Endothelial cell of umbilical vein (primary cell): ENCODE measurements around the gene AP5M1.

ENCODE experiments used
- JUN ChIP-seq: IDR thresholded peaks from 2 replicates; pipeline ENCODE4 v1.6.1; 2011; ENCODE audit warnings: borderline replicate concordance, low read depth; ENCODE audit not compliant: insufficient read length, insufficient read depth
- POLR2A ChIP-seq: IDR thresholded peaks from 2 replicates; pipeline ENCODE4 v1.6.1; 2012; ENCODE audit warnings: low read depth, mild to moderate bottlenecking, control low read depth, low read length
- POLR2AphosphoS5 ChIP-seq: IDR thresholded peaks from 2 replicates; pipeline ENCODE4 v1.6.1; 2012; ENCODE audit warnings: low read depth, mild to moderate bottlenecking, control low read depth, low read length, moderate library complexity; ENCODE audit not compliant: insufficient read depth
- TF ChIP-seq, protein P1 (sequence below), 2 donors: IDR thresholded peaks; 1 replicate in 1 of 2; 2 replicates in 1 of 2; pipeline ENCODE4 v1.5.1; 2011; ENCODE audit warnings: low read length in 2 of 2, mild to moderate bottlenecking in 2 of 2, moderate library complexity in 2 of 2, control low read depth in 1 of 2, inconsistent platforms in 1 of 2, low read depth in 1 of 2; ENCODE audit not compliant: insufficient read depth in 1 of 2; ENCODE audit errors: extremely low read depth in 1 of 2

DNA sequence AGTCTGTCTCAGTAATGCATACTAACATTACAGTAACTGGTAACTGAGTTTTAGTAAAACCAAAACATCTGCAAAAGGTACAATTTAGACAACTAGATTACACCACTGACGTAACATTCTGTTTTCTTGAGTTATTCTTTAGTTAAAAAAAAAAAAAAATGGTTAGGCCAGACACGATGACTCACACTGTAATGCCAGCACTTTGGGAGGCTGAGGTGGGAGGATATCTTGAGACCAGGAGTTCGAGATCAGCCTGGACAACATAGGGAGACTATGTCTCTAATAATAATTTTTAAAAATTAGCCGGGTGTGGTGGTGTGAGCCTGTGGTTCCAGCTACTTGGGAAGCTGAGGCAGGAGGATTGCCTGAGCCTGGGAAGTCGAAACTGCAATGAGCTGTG, 34.1 kb downstream of the AP5M1 start:
- TF ChIP-seq JUN (no peak), POLR2AphosphoS5 (no peak), POLR2A (no peak)
- TF ChIP-seq, protein P1, sequence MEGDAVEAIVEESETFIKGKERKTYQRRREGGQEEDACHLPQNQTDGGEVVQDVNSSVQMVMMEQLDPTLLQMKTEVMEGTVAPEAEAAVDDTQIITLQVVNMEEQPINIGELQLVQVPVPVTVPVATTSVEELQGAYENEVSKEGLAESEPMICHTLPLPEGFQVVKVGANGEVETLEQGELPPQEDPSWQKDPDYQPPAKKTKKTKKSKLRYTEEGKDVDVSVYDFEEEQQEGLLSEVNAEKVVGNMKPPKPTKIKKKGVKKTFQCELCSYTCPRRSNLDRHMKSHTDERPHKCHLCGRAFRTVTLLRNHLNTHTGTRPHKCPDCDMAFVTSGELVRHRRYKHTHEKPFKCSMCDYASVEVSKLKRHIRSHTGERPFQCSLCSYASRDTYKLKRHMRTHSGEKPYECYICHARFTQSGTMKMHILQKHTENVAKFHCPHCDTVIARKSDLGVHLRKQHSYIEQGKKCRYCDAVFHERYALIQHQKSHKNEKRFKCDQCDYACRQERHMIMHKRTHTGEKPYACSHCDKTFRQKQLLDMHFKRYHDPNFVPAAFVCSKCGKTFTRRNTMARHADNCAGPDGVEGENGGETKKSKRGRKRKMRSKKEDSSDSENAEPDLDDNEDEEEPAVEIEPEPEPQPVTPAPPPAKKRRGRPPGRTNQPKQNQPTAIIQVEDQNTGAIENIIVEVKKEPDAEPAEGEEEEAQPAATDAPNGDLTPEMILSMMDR (IDR thresholded peaks at IDR 0.05; ENCODE audit: extremely low read depth in 1 of 2, insufficient read depth in 1 of 2, low read depth in 1 of 2, low read length in 2 of 2), result no peak
